Stimulated activated naive CD8-positive, alpha-beta T cell treated with anti-CD3 and anti-CD28 coated beads, Interleukin-15, Interleukin-2, amounts not matched to agents 100 ng/mL and 50 ng/mL, for 24 hours (primary cell): ENCODE measurements around the gene CRACDL.
A peak's percentile ranks its signal among the peaks of the same experiment; 100 is the strongest.
"Not testable (repeated sequence)": the region's sequence is repeated elsewhere in the genome, so short reads cannot be mapped to it uniquely, and the experiment has no call there.

ENCODE experiments used
- H3K27ac Mint-ChIP-seq: one replicate; pipeline ENCODE4 v1.8.0; 2021; ENCODE audit warnings: mild to moderate bottlenecking, mixed read lengths
- H3K27me3 Mint-ChIP-seq: one replicate; pipeline ENCODE4 v1.8.0; 2021; ENCODE audit warnings: mixed read lengths
- H3K36me3 Mint-ChIP-seq: one replicate; pipeline ENCODE4 v1.8.0; 2021; ENCODE audit warnings: low read depth, mixed read lengths
- H3K4me1 Mint-ChIP-seq: one replicate; pipeline ENCODE4 v1.8.0; 2021; ENCODE audit warnings: low read depth, mixed read lengths
- H3K4me3 Mint-ChIP-seq: one replicate; pipeline ENCODE4 v1.8.0; 2021; ENCODE audit warnings: mild to moderate bottlenecking, mixed read lengths
- H3K9me3 Mint-ChIP-seq: one replicate; pipeline ENCODE4 v1.8.0; 2021; ENCODE audit warnings: mixed read lengths

Gene CRACDL

GRCh38 chr2:98902209-98903063 lies 33.6 kb downstream of the CRACDL start:
- no peak overlapping the region for H3K27ac Mint-ChIP-seq
- no peaks in the 10 kb centered on the region for H3K36me3 Mint-ChIP-seq
- no peaks in the 10 kb centered on the region for H3K9me3 Mint-ChIP-seq
- H3K27me3 Mint-ChIP-seq, result peaks cover 3% of the 10 kb centered on the region
- H3K4me3 Mint-ChIP-seq, result no peak overlapping the region
- H3K4me1 Mint-ChIP-seq, result no peaks in the 10 kb centered on the region

GRCh38 chr2:98901702-98902101 lies 34.3 kb downstream of the CRACDL start:
- Mint-ChIP-seq H3K4me3 (no peak overlapping the region), H3K9me3 (no peaks in the 10 kb centered on the region), H3K4me1 (no peaks in the 10 kb centered on the region), H3K27me3 (peaks cover 2% of the 10 kb centered on the region), H3K36me3 (no peaks in the 10 kb centered on the region), H3K27ac (no peak overlapping the region)

- Mint-ChIP-seq H3K4me3 (no peak overlapping the region), H3K36me3 (no peaks in the 10 kb centered on the region), H3K4me1 (no peaks in the 10 kb centered on the region), H3K9me3 (no peaks in the 10 kb centered on the region), H3K27me3 (no peaks in the 10 kb centered on the region), H3K27ac (no peak overlapping the region)
Observed at GRCh38 chr2:98901291-98901690, 34.7 kb downstream of the CRACDL start.

- no peak overlapping the region for H3K4me3 Mint-ChIP-seq
- no peaks in the 10 kb centered on the region for H3K9me3 Mint-ChIP-seq
- no peak overlapping the region for H3K27ac Mint-ChIP-seq
- H3K27me3 Mint-ChIP-seq, result no peaks in the 10 kb centered on the region
- no peaks in the 10 kb centered on the region for H3K4me1 Mint-ChIP-seq
- H3K36me3 Mint-ChIP-seq, result no peaks in the 10 kb centered on the region
Observed at GRCh38 chr2:98900721-98901120, 35.3 kb downstream of the CRACDL start.

GRCh38 chr2:98899703-98900078 lies 36.3 kb downstream of the CRACDL start:
- not testable (repeated sequence) for H3K9me3 Mint-ChIP-seq, H3K27me3 Mint-ChIP-seq, H3K36me3 Mint-ChIP-seq, H3K4me3 Mint-ChIP-seq, H3K4me1 Mint-ChIP-seq
- peak overlapping the region; percentile 26 for H3K27ac Mint-ChIP-seq

- H3K9me3 Mint-ChIP-seq, result no peaks in the 10 kb centered on the region
- peak overlapping the region; percentile 26 for H3K27ac Mint-ChIP-seq
- H3K36me3 Mint-ChIP-seq, result no peaks in the 10 kb centered on the region
- no peaks in the 10 kb centered on the region for H3K4me1 Mint-ChIP-seq
- H3K27me3 Mint-ChIP-seq, result no peaks in the 10 kb centered on the region
- H3K4me3 Mint-ChIP-seq, result no peak overlapping the region
Observed at GRCh38 chr2:98899041-98899702, 36.9 kb downstream of the CRACDL start.

GRCh38 chr2:98898423-98898841 lies 37.6 kb downstream of the CRACDL start:
- Mint-ChIP-seq H3K9me3 (no peaks in the 10 kb centered on the region), H3K4me3 (no peak overlapping the region), H3K27me3 (no peaks in the 10 kb centered on the region), H3K27ac (no peak overlapping the region), H3K36me3 (no peaks in the 10 kb centered on the region), H3K4me1 (no peaks in the 10 kb centered on the region)

GRCh38 chr2:98897746-98898145 lies 38.3 kb downstream of the CRACDL start:
- no peaks in the 10 kb centered on the region for H3K27me3 Mint-ChIP-seq

GRCh38 chr2:98896944-98897343 lies 39.1 kb downstream of the CRACDL start:
- H3K36me3 Mint-ChIP-seq, result no peaks in the 10 kb centered on the region
- H3K27ac Mint-ChIP-seq, result no peak overlapping the region
- no peaks in the 10 kb centered on the region for H3K9me3 Mint-ChIP-seq

More at GRCh38 chr2:98897746-98898145, 38.3 kb downstream of the CRACDL start:
- Mint-ChIP-seq H3K36me3 (no peaks in the 10 kb centered on the region), H3K27ac (no peak overlapping the region), H3K9me3 (no peaks in the 10 kb centered on the region), H3K4me1 (no peaks in the 10 kb centered on the region), H3K4me3 (no peak overlapping the region)

GRCh38 chr2:98896416-98896815 lies 39.6 kb downstream of the CRACDL start:
- Mint-ChIP-seq H3K4me3 (no peak overlapping the region), H3K27ac (no peak overlapping the region), H3K9me3 (no peaks in the 10 kb centered on the region), H3K4me1 (no peaks in the 10 kb centered on the region), H3K36me3 (no peaks in the 10 kb centered on the region), H3K27me3 (no peaks in the 10 kb centered on the region)

More at GRCh38 chr2:98896944-98897343, 39.1 kb downstream of the CRACDL start:
- no peaks in the 10 kb centered on the region for H3K4me1 Mint-ChIP-seq
- no peaks in the 10 kb centered on the region for H3K27me3 Mint-ChIP-seq
- no peak overlapping the region for H3K4me3 Mint-ChIP-seq

- H3K9me3 Mint-ChIP-seq, result no peaks in the 10 kb centered on the region
- H3K27me3 Mint-ChIP-seq, result no peaks in the 10 kb centered on the region
- no peaks in the 10 kb centered on the region for H3K36me3 Mint-ChIP-seq
- no peak overlapping the region for H3K4me3 Mint-ChIP-seq
- no peak overlapping the region for H3K27ac Mint-ChIP-seq
- no peaks in the 10 kb centered on the region for H3K4me1 Mint-ChIP-seq
Observed at GRCh38 chr2:98895901-98896300, 40.1 kb downstream of the CRACDL start.

- H3K27ac Mint-ChIP-seq, result no peak overlapping the region
Observed at GRCh38 chr2:98895221-98895620, 40.8 kb downstream of the CRACDL start.

GRCh38 chr2:98894331-98895000 lies 41.6 kb downstream of the CRACDL start:
- Mint-ChIP-seq H3K27ac (no peak overlapping the region), H3K4me1 (no peaks in the 10 kb centered on the region), H3K36me3 (no peaks in the 10 kb centered on the region), H3K27me3 (peaks cover 3% of the 10 kb centered on the region), H3K9me3 (no peaks in the 10 kb centered on the region), H3K4me3 (no peak overlapping the region)

More at GRCh38 chr2:98895221-98895620, 40.8 kb downstream of the CRACDL start:
- no peaks in the 10 kb centered on the region for H3K27me3 Mint-ChIP-seq
- H3K4me3 Mint-ChIP-seq, result no peak overlapping the region
- no peaks in the 10 kb centered on the region for H3K36me3 Mint-ChIP-seq
- no peaks in the 10 kb centered on the region for H3K9me3 Mint-ChIP-seq
- no peaks in the 10 kb centered on the region for H3K4me1 Mint-ChIP-seq

GRCh38 chr2:98893911-98894321 lies 42.1 kb downstream of the CRACDL start:
- no peaks in the 10 kb centered on the region for H3K9me3 Mint-ChIP-seq
- no peak overlapping the region for H3K4me3 Mint-ChIP-seq
- H3K36me3 Mint-ChIP-seq, result no peaks in the 10 kb centered on the region
- peaks cover 7% of the 10 kb centered on the region for H3K27me3 Mint-ChIP-seq
- H3K4me1 Mint-ChIP-seq, result no peaks in the 10 kb centered on the region
- H3K27ac Mint-ChIP-seq, result no peak overlapping the region

- Mint-ChIP-seq H3K4me3 (no peak overlapping the region), H3K9me3 (peaks cover under 1% of the 10 kb centered on the region), H3K27ac (no peak overlapping the region), H3K4me1 (no peaks in the 10 kb centered on the region), H3K36me3 (no peaks in the 10 kb centered on the region), H3K27me3 (peaks cover 12% of the 10 kb centered on the region)
Observed at GRCh38 chr2:98892871-98893270, 43.2 kb downstream of the CRACDL start.
